ENCODE measurements around the gene BAZ2A.

BAZ2A gene

GRCh38 chr12:56641219-56641618, 11.1 kb upstream of the BAZ2A start:
- TF ChIP-seq CTCF (IDR thresholded peaks at IDR 0.05): no peak
- intact Hi-C loops (cut with DNase I; ENCODE audit: low total_unique reads): loop anchor here (10.0 kb wide), 1 partner anchor 84 kb away; the partner anchor contains the start of gene NACA
- Histone ChIP-seq H3K9me3 (no peaks in the 10 kb centered on the region), H3K4me3 (no peak overlapping the region), H3K27me3 (no peaks in the 10 kb centered on the region), H3K36me3 (peaks cover 67 to 70% (median 67%) of the 10 kb centered on the region in 3 donors), H3K27ac (no peak overlapping the region), H3K4me1 (peaks cover 0 to 26% (median 20%) of the 10 kb centered on the region in 4 donors)
- DNase-seq: no peak

GRCh38 chr12:56637621-56638020, 7.5 kb upstream of the BAZ2A start:
- DNase-seq: no peak
- Histone ChIP-seq H3K36me3 (peaks cover 49 to 51% (median 50%) of the 10 kb centered on the region in 3 donors), H3K4me3 (no peak overlapping the region), H3K9me3 (no peaks in the 10 kb centered on the region), H3K27me3 (no peaks in the 10 kb centered on the region), H3K4me1 (peaks cover 0 to 25% (median 23%) of the 10 kb centered on the region in 4 donors), H3K27ac (peak overlapping the region; percentile 88 to 92)
- TF ChIP-seq CTCF (IDR thresholded peaks at IDR 0.05): no peak
- intact Hi-C loops (cut with DNase I; ENCODE audit: low total_unique reads): loop anchor here (2.0 kb wide), 1 partner anchor 115 kb away; no protein-coding TSS in a partner anchor

GRCh38 chr12:56636675-56637540, 6.8 kb upstream of the BAZ2A start:
- TF ChIP-seq CTCF (IDR thresholded peaks at IDR 0.05): peak; percentile 42 to 50
- H3K9me3 ChIP-seq: no peaks in the 10 kb centered on the region
- DNase-seq: peak; percentile 100
- peaks cover 0 to 32% (median 30%) of the 10 kb centered on the region in 4 donors for H3K4me1 ChIP-seq
- H3K4me3 ChIP-seq: peak overlapping the region; percentile 63 to 86
- peak overlapping the region; percentile 88 to 92 for H3K27ac ChIP-seq
- H3K27me3 ChIP-seq: no peaks in the 10 kb centered on the region
- peaks cover 42 to 44% (median 43%) of the 10 kb centered on the region in 3 donors for H3K36me3 ChIP-seq
- intact Hi-C loops (cut with DNase I; ENCODE audit: low total_unique reads): loop anchor here (2.0 kb wide), 1 partner anchor 114 kb away; no protein-coding TSS in a partner anchor

GRCh38 chr12:56635806-56636674, 5.9 kb upstream of the BAZ2A start:
- peaks cover 0 to 41% (median 38%) of the 10 kb centered on the region in 4 donors for H3K4me1 ChIP-seq
- H3K27ac ChIP-seq: peak overlapping the region; percentile 88 to 92
- DNase-seq: peak; percentile 95 to 98
- intact Hi-C loops (cut with DNase I; ENCODE audit: low total_unique reads): loop anchor here (2.0 kb wide), 1 partner anchor 113 kb away; no protein-coding TSS in a partner anchor
- peaks cover 34 to 36% (median 34%) of the 10 kb centered on the region in 3 donors for H3K36me3 ChIP-seq
- no peaks in the 10 kb centered on the region for H3K9me3 ChIP-seq
- TF ChIP-seq CTCF (IDR thresholded peaks at IDR 0.05): no peak
- H3K27me3 ChIP-seq: no peaks in the 10 kb centered on the region
- H3K4me3 ChIP-seq: peak overlapping the region; percentile 63 to 86
